ENCODE measurements around the gene OR51E1.

OR51E1 gene, protein sequence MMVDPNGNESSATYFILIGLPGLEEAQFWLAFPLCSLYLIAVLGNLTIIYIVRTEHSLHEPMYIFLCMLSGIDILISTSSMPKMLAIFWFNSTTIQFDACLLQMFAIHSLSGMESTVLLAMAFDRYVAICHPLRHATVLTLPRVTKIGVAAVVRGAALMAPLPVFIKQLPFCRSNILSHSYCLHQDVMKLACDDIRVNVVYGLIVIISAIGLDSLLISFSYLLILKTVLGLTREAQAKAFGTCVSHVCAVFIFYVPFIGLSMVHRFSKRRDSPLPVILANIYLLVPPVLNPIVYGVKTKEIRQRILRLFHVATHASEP

DNA sequence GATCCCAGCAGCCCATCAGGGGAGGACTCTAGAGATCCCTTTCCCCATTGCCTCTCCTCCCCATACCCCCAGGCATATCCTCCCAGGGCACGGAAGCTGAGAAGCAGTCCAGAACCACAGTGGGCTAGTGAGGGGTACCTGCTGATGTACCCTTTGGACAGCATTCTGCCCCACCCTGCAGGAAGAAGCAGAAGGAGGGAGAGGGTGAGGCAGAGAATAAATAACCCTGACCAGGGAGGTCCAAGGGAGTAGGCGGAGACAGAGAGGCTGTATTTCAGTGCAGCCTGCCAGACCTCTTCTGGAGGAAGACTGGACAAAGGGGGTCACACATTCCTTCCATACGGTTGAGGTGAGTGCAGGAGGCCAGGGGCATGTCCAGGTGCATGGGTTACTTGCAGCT is at the start of gene OR51E1:
TSS of gene OR51E1 (plus strand) at position 301 of the 400 bp plus-strand sequence. CDS start 8,545 bp downstream, outside the sequence.
- in situ Hi-C loops (cut with MboI; ENCODE audit: low sequenced_read_pairs) = no loop called here

DNA sequence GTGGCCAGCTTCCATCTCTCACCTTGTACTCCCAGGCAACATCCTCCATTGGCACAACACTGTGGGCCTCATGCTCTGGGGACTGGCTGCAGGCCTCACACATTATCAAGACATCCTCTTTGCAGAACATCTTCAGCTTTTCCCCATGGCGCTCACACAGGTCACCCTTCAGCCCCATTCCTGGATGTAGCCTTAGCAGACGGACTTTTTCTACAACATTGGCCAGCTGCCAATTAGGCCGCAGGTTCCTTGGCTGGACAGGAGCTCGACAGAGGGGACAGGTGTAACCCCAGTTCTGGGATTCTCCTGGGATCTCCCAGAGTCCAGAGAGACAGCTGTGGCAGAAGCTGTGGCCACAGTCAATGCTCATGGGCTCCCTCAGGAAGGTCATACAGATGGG is 38.7 kb upstream of the OR51E1 start:
- in situ Hi-C loops (cut with MboI; ENCODE audit: low sequenced_read_pairs) = no loop called here

DNA sequence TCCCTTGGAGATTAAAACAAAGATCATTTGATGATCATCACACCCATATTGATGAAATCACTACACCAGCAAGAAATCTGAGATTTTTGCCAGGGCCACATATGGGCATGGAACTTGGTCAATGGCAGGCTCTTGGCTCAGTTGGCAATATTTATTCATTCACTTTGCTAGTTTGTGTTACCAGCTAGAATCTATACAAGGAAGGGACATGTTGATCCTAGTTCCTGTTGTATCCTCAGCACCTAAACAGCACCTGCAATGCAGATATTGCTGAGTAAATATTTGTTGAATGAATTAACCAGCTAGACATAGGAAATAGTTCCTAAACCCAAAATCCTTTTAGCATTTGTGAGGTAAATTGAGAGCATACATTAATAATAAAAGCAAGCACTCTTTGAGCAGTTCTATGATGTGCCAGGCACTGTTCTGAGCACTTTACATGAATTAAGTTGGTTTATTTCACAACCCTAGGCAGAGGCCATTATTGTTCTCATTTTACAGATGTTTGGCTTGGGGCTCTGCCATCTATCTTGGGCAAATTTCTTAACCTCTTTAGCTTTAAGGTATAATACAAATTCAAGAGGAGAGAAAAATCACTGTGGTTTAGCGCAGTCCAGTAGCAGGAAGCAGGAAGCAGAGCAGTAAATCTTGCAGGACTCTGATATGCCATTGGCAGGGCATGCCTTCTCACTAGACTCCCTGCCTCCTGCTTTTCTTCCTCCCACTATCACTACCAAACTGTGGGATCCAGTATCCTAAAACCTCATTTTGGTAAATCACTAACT is 37.4 kb upstream of the OR51E1 start:
- in situ Hi-C loops (cut with MboI; ENCODE audit: low sequenced_read_pairs) = no loop called here

DNA sequence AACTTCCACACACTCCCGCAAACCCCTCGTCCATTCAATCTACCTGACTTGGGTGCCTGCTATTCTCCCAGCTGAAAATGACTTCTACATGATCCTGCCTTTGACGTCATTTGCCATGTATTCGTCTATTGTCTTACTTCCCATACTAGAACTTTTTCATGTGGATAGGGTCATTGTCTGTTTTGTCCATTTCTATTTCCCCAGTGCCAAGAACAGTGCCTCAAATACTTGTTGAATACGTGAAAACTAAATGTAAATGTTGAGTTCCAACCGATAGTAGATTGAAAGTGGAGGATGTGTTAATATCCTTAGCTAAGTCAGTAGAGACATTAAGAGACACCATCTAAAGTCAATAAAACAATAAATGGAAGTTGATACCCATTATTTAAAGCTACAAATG is 36.7 kb upstream of the OR51E1 start:
- in situ Hi-C loops (cut with MboI; ENCODE audit: low sequenced_read_pairs) = no loop called here

DNA sequence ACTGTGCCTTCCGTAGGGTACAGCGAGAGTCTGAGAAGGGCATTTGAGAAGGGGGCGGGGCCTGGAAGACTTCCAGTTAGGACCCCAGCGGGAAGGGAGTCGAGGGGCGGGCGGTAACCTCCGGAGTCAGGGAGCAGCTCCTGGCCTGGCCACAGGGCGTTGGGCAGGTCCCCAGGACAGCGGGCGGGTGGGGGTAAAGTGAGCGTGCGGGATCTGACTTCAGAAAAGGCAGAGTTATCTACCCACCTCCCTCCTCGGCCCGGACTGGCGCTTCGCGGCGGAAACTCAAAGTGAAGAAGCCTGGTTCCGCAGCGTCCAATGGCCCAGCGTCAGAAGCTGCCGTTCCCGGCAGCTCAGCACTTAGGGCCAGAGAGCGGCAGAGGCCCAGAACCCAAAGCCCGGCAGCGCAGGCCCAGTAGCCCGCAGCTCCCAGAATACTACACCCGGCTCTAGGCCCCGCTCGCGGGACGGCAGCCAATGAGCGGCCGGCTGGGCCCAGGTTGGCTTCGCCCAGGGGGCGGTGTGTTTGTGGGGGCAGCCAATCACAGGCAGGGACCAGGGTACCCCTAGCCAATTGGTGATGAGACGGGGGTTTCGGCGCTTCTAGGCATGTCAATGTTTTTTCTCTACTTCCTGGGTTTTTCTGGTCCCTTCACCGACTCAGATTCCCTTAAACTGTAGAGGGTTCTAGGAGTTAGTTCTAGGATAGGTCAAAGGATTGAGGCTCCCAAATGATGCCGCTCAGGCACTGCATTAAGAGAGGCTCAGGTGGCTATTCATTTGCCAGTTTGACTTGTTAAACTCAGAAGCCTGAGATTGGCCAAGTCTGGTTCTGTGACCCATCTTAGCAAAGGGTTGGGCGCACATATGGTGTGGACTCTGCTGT is 35.8 kb upstream of the OR51E1 start, which contains the start of gene TRIM68:
TSS of gene TRIM68 (minus strand) at position 451 of the 886 bp plus-strand sequence. CDS start 2,727 bp downstream, outside the sequence.
- in situ Hi-C loops (cut with MboI; ENCODE audit: low sequenced_read_pairs) = no loop called here

DNA sequence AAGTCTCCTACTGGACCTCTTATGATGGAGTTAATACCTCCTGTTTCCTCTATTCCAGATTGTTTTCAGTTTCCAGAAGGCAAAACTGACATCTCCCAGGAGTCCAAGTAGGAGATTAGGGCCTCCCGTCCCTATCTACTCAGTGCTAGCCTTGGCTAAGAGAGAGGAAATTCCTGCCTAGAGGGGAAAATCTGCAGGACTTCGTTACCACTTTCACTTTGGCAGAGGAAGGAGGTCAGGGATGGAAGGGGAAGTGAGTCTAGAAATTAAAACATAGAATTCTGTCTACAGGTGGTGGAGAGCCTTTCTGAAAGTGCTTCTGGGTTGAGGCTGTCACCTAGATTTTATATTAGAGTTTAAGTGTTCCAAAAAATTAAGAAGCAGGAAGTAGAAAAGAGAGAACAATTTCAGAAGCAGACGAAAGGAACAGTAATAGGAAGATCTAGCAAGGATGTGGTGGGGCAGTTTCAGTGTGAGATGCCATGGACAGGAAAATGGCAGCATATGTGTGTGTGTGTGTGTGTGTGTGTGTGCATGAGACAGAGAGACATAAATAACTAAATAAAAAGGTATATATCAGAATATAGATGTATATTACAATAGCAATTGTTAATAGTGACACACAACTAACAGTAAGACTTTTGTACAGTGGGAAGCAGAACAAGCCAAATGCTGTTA is 33.4 kb upstream of the OR51E1 start:
- in situ Hi-C loops (cut with MboI; ENCODE audit: low sequenced_read_pairs) = no loop called here

DNA sequence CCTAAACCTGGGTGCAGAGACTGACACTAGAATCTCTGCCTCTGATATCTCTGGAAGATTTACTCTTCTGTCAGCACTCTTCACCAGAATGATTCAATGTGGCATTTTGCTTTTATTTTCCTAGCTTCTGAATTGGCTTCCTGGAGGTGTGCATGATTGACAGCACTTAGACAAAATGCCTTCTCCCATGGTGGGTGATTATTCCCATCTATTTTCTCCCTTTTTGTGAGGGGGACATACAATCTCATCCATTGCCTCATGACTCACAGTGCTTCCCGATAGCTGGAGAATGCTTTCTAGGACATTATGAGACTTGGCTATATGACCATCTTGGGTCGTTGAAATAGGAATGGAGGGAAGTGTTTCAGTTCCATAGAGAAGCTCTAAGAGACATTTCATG is 31.8 kb upstream of the OR51E1 start:
- in situ Hi-C loops (cut with MboI; ENCODE audit: low sequenced_read_pairs) = no loop called here

DNA sequence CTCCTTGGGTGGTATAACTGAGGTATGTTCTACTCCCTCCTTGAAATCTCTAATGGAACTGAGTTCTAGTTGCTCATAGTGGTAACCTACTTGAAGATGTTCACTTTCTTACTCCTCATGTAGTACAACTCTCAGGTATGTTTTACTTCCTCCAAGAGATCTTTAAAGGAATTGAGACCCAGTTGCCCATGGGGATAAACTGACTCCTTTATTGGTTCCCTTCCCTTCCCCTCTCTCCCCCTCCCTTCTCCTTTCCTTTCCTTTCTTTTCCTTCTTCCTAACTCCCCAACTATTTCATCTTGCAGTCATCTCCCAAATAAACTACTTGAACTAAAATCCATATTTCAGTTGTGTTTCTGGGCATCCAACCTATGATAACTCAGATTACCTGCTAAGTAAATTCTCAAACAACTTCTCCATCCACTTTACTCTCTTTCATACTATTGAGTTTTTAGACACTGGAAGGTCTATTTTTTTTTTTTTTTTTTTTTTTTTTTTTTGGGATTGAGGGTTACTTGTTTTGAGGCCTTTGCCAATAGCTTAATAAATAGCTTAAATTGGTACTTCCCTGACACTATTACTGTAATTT is 27.8 kb upstream of the OR51E1 start:
- in situ Hi-C loops (cut with MboI; ENCODE audit: low sequenced_read_pairs) = no loop called here

DNA sequence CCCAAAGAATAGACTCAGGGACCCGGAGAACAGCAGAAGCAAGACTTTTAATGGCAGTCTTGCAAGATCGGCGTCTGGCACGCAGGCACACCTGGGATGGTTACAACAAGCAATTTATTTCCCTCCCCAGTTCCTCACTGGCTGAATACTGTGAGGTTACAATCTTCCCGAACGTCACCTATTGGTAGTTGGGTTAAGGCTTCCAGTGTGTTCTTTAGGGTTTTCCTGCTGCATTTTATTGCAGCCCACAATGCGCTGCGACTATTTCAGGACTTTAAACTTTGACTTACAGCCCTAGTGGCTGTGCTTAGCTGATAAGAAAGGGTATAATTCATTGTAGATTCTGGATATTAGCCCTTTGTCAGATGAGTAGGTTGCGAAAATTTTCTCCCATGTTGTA is 24.3 kb upstream of the OR51E1 start:
- in situ Hi-C loops (cut with MboI; ENCODE audit: low sequenced_read_pairs) = no loop called here

DNA sequence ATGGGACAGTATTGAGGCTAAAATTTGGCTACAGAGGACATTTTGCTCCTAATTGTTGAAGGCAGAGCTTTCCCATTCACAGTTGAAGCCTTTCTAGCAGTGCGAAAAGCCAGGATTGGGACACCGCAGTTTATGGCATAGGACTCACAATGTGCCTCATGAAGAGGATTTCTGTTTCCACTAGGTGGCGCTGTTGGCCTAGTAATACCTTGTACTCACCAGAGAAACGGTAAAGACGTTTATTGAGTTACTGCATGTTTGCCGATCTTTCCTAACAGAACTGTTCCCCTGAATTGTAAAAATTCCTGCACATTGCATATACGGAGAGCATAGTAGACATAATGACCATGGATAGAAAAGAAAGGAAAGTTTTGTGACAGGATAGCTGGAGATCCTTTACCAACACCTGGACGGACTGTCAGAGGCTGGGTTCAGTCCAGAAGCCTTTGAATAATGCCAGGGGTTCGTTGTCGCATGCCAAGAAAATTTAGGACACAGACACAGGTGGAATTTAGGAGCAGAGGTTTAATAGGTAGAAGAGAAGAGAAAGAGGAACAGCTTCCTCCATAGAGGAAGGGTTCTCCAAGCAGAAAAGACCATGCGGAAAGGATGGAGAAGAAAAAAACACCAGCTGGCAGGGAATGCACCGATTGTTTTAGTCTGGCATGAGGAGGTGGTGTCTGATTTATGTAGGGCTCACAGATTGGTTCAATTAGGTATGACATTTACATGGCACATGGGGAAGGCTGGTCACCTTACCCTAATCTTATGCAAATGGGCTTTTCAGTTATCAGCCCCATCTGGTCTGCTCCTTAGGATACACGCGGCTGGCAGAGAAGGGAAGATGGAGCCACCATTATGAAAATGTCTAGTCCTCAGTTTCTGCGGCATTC is 17.3 kb upstream of the OR51E1 start:
- in situ Hi-C loops (cut with MboI; ENCODE audit: low sequenced_read_pairs) = no loop called here

DNA sequence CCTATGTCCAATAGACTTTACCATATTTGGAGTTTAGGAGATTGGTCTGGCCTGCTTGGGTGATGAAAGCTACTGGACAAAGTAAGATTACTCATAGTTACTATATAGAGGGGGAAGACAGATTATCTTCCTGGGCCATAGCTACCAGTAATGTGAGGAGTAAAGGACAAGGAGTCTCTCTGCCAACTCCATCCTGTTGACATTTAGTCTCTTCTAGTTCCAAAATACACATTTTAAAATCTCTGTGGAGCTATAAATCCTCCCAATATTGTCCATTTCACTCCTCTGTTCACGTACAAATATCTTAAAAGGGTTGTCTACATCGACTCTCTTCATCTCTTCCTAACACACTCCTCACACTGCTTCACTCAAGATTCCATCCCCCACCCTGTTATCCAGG is 7.6 kb upstream of the OR51E1 start:
- in situ Hi-C loops (cut with MboI; ENCODE audit: low sequenced_read_pairs) = no loop called here

DNA sequence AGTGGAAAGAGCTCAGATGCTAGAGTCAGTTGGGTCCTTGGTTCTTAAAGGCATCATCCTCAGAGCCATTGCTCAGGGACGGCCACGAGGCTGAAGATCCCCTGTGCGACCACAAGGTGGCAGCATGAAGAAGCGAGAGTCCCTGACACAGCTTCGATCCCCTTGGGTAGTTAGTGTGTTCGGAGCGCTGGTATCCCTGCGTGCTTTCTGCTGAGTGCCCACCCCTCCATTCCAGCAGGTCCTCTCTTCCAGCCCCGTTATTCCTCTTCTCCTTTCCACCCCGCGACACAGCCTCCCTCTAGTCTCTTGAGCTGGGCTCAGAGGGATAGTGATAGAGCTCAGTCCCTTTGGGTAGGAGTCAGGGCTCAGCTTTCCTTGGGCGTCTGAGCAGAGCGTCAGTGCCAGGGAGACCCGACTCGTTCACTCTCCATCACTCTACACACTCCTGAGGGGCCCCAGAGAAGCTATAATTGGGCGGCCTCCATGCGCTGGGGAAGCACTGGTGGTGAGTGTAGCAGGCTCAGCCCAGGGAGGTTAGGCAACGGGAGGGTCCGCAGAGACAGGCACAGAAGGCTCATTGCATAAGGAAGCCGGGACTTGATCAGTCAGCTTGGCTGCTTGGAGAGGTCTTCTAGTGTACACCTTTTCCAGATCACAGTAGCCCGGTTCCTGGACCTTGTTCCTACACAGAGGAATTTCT is 6.7 kb upstream of the OR51E1 start, which contains the start of gene OR51D1:
TSS of gene OR51D1 (plus strand) at position 516 of the 700 bp plus-strand sequence. CDS start 2,314 bp downstream, outside the sequence.
- in situ Hi-C loops (cut with MboI; ENCODE audit: low sequenced_read_pairs) = no loop called here

DNA sequence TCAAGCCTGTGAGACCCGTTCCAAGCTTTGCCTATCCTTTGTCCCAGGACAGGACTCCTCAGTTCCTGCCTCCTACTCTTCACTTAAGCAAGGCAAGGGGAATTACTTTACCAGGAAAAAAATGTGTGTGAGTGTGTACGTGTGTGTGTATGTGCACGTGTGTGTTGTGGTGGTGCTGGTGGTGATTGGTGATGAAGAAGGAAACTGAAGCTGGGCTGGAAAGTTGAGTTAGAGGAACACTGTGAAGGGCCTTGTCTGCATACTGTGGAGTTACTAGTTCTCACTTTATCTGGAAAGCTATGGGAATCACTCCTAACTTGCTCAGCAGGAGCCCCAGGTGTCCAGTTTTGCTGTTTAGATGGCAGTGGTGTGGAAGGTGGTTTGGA is 6.1 kb upstream of the OR51E1 start:
- in situ Hi-C loops (cut with MboI; ENCODE audit: low sequenced_read_pairs) = no loop called here

DNA sequence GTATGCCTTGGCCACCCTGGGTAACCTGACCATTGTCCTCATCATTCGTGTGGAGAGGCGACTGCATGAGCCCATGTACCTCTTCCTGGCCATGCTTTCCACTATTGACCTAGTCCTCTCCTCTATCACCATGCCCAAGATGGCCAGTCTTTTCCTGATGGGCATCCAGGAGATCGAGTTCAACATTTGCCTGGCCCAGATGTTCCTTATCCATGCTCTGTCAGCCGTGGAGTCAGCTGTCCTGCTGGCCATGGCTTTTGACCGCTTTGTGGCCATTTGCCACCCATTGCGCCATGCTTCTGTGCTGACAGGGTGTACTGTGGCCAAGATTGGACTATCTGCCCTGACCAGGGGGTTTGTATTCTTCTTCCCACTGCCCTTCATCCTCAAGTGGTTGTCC is 3.9 kb upstream of the OR51E1 start:
- in situ Hi-C loops (cut with MboI; ENCODE audit: low sequenced_read_pairs) = no loop called here

DNA sequence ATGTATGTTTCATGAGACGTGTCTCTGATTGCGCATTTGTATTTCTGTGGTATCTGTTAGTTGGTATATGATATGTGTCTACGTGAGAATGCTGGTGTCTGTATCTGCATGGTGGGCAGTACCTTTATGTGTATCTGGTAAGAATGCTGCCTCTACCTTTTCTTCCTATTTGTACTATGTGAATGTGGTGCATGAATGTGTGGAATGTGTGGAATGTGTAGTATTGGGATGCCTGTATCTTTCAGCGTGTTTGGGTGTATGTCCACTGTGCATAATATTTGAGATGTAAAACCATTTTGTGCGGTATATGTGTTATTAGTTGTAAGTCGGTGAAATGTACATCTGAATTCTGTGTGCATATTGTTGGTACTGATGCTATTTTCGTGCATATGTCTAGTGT is 2.3 kb upstream of the OR51E1 start:
- in situ Hi-C loops (cut with MboI; ENCODE audit: low sequenced_read_pairs) = no loop called here

DNA sequence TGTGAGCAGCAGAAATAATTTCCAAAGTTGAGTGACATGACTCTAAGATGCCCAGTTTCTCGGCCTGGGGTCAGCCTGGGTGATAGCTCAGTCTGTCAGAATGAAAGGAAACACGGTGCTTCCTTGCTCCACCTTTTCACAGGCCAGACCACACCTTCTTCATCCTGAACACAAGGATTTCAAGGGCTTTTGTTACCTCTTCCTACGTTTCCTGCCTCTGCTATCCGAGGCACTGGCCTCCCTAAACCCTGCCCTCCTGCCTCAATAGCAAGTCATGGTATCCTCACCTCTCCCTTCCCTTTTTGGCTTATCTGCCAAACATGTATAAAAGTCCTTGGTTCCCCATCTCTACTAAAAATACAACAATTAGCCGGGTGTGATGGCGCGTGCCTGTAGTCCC is 1.7 kb upstream of the OR51E1 start:
- in situ Hi-C loops (cut with MboI; ENCODE audit: low sequenced_read_pairs) = no loop called here

DNA sequence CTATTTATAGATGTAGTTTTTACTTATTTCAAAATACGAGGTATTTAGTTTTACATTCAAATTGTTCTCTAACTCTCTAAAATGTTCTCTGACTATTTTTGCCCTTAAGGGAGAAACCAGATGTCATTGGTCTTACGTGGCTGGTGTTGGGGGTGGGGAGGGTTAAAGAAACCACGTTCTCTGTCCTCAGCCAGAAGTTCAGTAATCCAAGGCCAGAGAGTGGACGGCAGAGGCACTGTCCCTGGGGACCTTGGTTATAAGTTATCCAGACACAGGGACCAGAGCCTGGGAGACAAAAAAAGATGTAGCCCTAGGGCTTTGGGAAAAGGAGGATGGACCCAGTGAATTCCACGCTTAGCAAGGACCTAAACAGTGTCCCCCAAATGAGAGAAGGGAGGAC is 706 bp upstream of the OR51E1 start:
- in situ Hi-C loops (cut with MboI; ENCODE audit: low sequenced_read_pairs) = no loop called here

DNA sequence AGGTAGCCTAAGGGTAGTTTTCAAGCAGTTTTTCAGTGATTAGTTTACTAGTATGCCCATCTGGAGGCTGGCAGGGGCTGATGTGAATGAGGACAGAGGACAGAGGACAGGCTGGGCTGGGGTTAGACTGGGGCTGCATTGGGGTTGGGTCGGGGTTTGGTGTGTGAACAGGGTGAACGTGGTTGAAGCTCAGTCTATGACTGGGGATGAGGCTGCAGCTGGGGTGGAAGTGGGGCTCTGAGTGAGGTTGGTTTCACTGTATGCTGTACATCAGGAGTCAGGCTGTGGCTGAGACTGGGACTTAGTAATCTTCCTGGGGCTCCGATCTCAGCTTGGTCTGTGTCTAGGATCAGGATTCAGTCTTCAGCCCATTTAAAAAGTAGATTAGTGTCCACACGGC is 451 bp downstream of the OR51E1 start:
- in situ Hi-C loops (cut with MboI; ENCODE audit: low sequenced_read_pairs) = no loop called here

DNA sequence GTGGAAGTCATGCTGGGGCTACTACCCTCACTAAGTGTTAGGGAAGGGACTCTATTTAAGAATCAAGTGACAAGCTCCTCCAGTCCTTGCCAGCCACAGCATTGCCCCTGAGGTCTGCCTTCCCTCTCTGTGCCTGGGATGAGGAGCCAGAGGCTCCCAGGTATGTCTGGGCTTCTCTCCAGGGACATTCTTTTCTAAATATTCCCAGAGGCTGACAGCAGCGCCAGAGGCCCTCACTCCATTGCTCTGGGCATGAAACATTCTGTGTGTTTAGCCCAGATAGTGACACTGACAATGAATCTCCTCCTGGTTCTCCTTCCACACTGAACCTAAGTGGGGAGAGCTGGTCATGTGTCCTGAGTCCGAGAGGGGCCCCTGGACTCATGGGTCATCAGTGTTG is 2.2 kb downstream of the OR51E1 start:
- in situ Hi-C loops (cut with MboI; ENCODE audit: low sequenced_read_pairs) = no loop called here
